HUES48 (cell line): Measurements from ENCODE around the gene KLK3.

Experiments
- H3K27ac ChIP-seq: one replicate; pipeline ENCODE4 v1.7.0; 2013; ENCODE audit warnings: low read depth, low read length, inconsistent platforms
- H3K27me3 ChIP-seq: 2 replicates; pipeline ENCODE4 v1.6.1; 2013; ENCODE audit warnings: mild to moderate bottlenecking, low read length; ENCODE audit not compliant: control insufficient read depth, insufficient read depth
- H3K36me3 ChIP-seq: 2 replicates; pipeline ENCODE4 v1.6.1; 2013; ENCODE audit warnings: low read length; ENCODE audit not compliant: control insufficient read depth, insufficient read depth
- H3K4me1 ChIP-seq: 2 replicates; pipeline ENCODE4 v1.6.1; 2013; ENCODE audit warnings: mild to moderate bottlenecking, low read length; ENCODE audit not compliant: control insufficient read depth, insufficient read depth
- H3K4me3 ChIP-seq: 2 replicates; pipeline ENCODE4 v1.5.1; 2013; ENCODE audit warnings: mild to moderate bottlenecking, low read depth, low read length
- H3K9ac ChIP-seq: 2 replicates; pipeline ENCODE4 v1.6.1; 2013; ENCODE audit warnings: mild to moderate bottlenecking, low read depth, low read length, moderate library complexity
- H3K9me3 ChIP-seq: 2 replicates; pipeline ENCODE4 v1.6.1; 2013; ENCODE audit warnings: low read length; ENCODE audit not compliant: control insufficient read depth, insufficient read depth

The KLK3 gene

DNA sequence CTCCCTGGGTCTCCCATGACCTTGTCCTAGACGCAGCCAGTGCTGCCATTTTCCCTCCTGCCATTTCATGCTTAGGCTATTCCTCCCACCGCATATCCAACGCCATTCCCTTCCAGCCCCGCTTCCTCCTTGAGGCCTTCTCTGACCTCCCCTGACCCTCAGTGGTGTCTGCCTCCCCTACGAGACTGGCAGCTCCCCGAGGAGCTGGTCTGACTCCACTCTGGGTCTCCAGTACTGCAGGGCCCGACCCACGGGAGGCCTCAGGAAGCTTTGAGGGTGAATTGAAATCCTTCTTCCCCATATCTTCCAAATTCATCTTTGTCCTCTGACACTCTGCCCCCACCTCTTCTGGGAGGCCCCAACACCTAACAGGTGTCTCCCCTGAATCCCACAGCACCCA is 22.0 kb upstream of the KLK3 start:
- H3K4me1 ChIP-seq, result peaks cover 3% of the 10 kb centered on the region; the same call in 1 of the 2 replicates
- no peak overlapping the region for H3K9ac ChIP-seq
- no peaks in the 10 kb centered on the region for H3K9me3 ChIP-seq
- no peak overlapping the region for H3K4me3 ChIP-seq
- H3K36me3 ChIP-seq, result no peaks in the 10 kb centered on the region
- H3K27me3 ChIP-seq, result peaks cover 29% of the 10 kb centered on the region
- no peak overlapping the region for H3K27ac ChIP-seq

DNA sequence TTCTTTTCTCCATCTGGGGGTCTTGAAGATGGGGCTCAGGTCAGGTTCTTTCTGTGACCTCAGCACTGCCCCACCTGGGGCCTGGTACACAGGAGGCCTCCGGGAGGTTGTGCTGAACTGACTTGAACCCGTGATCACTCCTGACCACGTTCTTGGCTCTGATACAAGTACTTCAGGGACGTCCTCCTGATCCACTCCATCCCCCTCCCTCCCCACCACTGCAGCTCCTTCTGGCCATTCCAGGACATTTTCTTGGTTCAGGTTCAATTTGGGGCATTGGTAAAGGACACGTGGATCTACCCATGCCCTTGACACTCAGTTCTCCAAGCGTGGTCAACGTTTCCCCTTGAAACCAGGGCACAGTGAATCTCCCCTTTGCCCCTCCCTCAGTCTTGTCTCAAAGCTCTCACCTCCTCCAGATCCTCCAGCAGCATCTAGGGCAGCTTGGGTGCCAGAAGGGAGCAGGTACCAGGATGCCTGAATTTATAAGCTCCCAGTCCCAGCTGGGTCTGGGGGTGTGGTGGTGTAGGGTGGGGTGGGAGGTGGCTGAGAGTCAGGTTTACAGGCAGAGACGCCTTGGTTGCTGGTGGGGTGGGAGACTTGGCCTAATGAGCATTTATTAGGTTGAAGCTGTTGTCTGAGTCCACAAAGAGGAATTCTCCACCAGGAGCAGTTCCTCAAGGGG is 21.5 kb upstream of the KLK3 start, which contains the start of gene KLK15:
KLK15 (minus strand) TSS at position 458 of the 685 bp plus-strand sequence. CDS start 2,082 bp downstream, outside the sequence.
- Histone ChIP-seq H3K27ac (no peak within 1 kb of the TSS), H3K4me3 (no peak within 1 kb of the TSS), H3K9me3 (no peaks in the 10 kb centered on the region), H3K36me3 (no peaks in the 10 kb centered on the region), H3K4me1 (peaks cover 3% of the 10 kb centered on the region; the same call in 1 of the 2 replicates), H3K27me3 (peaks cover 29% of the 10 kb centered on the region), H3K9ac (no peak within 1 kb of the TSS)

GRCh38 chr19:50833802-50834167 is 20.9 kb upstream of the KLK3 start:
- peaks cover 29% of the 10 kb centered on the region for H3K27me3 ChIP-seq
- H3K27ac ChIP-seq, result no peak overlapping the region
- no peaks in the 10 kb centered on the region for H3K9me3 ChIP-seq

GRCh38 chr19:50835103-50835784 is 19.5 kb upstream of the KLK3 start:
- no peak overlapping the region for H3K27ac ChIP-seq
- peaks cover 3% of the 10 kb centered on the region; the same call in 1 of the 2 replicates for H3K4me1 ChIP-seq
- peak overlapping the region; percentile 77 for H3K9ac ChIP-seq
- no peaks in the 10 kb centered on the region for H3K36me3 ChIP-seq
- peaks cover 29% of the 10 kb centered on the region for H3K27me3 ChIP-seq
- H3K4me3 ChIP-seq, result peak overlapping the region; percentile 92
- H3K9me3 ChIP-seq, result no peaks in the 10 kb centered on the region

More at GRCh38 chr19:50833802-50834167, 20.9 kb upstream of the KLK3 start:
- H3K4me3 ChIP-seq, result no peak overlapping the region
- no peaks in the 10 kb centered on the region for H3K36me3 ChIP-seq
- peaks cover 3% of the 10 kb centered on the region; the same call in 1 of the 2 replicates for H3K4me1 ChIP-seq
- H3K9ac ChIP-seq, result no peak overlapping the region

DNA sequence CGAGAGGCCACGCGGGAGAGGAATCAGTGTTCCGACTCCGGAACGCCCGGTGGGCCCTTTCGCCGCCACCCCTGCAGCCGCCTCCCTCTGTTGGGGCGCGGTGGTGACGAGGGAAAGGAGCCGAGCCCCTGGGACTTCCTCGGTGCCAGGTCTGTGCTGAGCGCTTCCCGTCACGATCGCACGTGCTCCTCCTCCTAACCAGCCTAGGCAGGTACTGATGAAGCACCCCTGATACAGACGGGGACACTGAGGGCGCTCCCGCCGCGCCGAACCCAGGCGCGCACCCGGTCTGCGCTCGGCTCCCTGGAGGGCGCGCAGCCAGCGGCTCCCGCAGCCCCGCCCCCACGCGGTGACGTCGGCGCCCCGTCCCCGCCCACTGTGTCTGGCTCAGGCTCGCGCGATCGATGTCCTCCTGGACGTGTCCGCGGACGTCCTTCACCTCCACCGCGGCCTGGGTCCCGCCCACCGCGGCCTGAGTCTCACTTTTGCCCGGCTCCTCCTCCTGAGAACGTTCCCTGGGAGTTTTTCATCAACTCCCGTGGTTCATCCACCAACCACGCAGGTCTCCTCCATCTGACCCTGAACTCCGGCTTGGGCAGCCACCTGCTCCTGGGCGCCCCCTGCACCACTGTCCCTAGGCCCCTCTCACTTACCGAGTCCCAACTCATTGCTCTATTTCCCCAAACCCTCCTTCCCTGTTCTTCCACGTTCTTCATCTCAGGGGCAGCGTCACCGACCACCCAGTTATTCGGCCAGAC is 18.8 kb upstream of the KLK3 start:
- Histone ChIP-seq H3K9ac (peak overlapping the region; percentile 77), H3K9me3 (no peaks in the 10 kb centered on the region), H3K4me3 (peak overlapping the region; percentile 92), H3K27me3 (peaks cover 32% of the 10 kb centered on the region), H3K4me1 (peaks cover 3% of the 10 kb centered on the region; the same call in 1 of the 2 replicates), H3K27ac (no peak overlapping the region), H3K36me3 (no peaks in the 10 kb centered on the region)

DNA sequence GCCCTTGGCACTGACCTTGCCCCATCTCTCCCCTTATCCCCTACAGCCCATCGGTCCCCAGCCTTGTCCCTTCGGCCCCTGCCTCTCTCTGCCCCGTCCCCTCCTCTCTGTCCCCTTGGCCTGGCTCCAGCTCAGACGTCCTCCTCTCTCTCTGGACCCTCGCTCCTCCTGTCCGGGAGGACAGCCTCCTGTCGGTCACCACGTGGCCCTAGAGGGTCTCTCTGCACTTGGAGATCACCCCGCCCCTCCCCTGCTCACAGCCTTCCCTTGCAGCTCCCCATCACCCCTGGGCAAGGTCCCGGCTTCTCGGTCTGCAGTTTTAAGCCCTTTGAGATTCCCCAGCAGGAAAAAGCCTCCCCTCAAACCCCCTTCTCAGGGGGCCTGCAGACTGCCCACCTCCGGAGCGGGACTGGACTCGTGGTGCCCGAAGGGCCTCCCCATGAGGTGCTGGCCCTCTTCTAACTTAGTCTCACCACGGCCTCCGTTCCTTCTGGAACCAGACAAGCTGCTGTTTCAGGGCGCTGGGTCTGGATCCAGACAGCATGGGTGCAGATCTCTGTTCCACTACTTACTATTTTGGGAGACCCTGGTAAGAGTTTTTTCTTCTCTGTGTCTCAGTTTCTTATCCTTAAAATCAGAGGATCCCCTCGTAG is 18.0 kb upstream of the KLK3 start:
- Histone ChIP-seq H3K9ac (no peak overlapping the region), H3K27ac (no peak overlapping the region), H3K4me3 (peak overlapping the region; percentile 92; the same call in 1 of the 2 replicates)

GRCh38 chr19:50837300-50837699 is 17.4 kb upstream of the KLK3 start:
- Histone ChIP-seq H3K4me3 (no peak overlapping the region), H3K9me3 (no peaks in the 10 kb centered on the region), H3K9ac (no peak overlapping the region), H3K4me1 (peaks cover 3% of the 10 kb centered on the region; the same call in 1 of the 2 replicates), H3K27ac (no peak overlapping the region), H3K36me3 (no peaks in the 10 kb centered on the region), H3K27me3 (peaks cover 43% of the 10 kb centered on the region)

More for the DNA sequence above, 18.0 kb upstream of the KLK3 start:
- Histone ChIP-seq H3K36me3 (no peaks in the 10 kb centered on the region), H3K4me1 (peaks cover 3% of the 10 kb centered on the region; the same call in 1 of the 2 replicates), H3K9me3 (no peaks in the 10 kb centered on the region), H3K27me3 (peaks cover 37% of the 10 kb centered on the region)

GRCh38 chr19:50838239-50838638 is 16.5 kb upstream of the KLK3 start:
- Histone ChIP-seq H3K4me3 (no peak overlapping the region), H3K36me3 (no peaks in the 10 kb centered on the region), H3K4me1 (peaks cover 3% of the 10 kb centered on the region; the same call in 1 of the 2 replicates), H3K27me3 (peaks cover 51% of the 10 kb centered on the region), H3K9ac (no peak overlapping the region), H3K9me3 (no peaks in the 10 kb centered on the region), H3K27ac (no peak overlapping the region)

- Histone ChIP-seq H3K9ac (no peak overlapping the region), H3K27me3 (peaks cover 56% of the 10 kb centered on the region), H3K9me3 (no peaks in the 10 kb centered on the region), H3K36me3 (no peaks in the 10 kb centered on the region), H3K4me3 (no peak overlapping the region), H3K4me1 (peaks cover 3% of the 10 kb centered on the region; the same call in 1 of the 2 replicates), H3K27ac (no peak overlapping the region)
Measured at GRCh38 chr19:50839712-50840655, 14.7 kb upstream of the KLK3 start.

GRCh38 chr19:50842130-50842529 is 12.6 kb upstream of the KLK3 start:
- peaks cover 36% of the 10 kb centered on the region for H3K27me3 ChIP-seq
- no peaks in the 10 kb centered on the region for H3K9me3 ChIP-seq
- H3K9ac ChIP-seq, result no peak overlapping the region
- no peak overlapping the region for H3K4me3 ChIP-seq
- no peaks in the 10 kb centered on the region for H3K4me1 ChIP-seq
- H3K36me3 ChIP-seq, result no peaks in the 10 kb centered on the region
- no peak overlapping the region for H3K27ac ChIP-seq
